Fibroblast of skin of back (primary cell): Measurements from ENCODE around the gene CAPN5.

ENCODE experiments used
- DNase-seq: peaks from one replicate; pipeline ENCODE4 v3.0.0-alpha.2; 2013

Gene CAPN5

GRCh38 chr11:77065878-77066228, 918 bp upstream of the CAPN5 start:
- DNase-seq: peak; percentile 42

GRCh38 chr11:77067861-77068443, 1.2 kb downstream of the CAPN5 start:
- no peak for DNase-seq

GRCh38 chr11:77068457-77069335, 1.9 kb downstream of the CAPN5 start:
- no peak for DNase-seq

- no peak for DNase-seq
Observed at GRCh38 chr11:77069336-77069968, 2.7 kb downstream of the CAPN5 start.

- DNase-seq: no peak
Observed at GRCh38 chr11:77069969-77070582, 3.3 kb downstream of the CAPN5 start.

- DNase-seq: no peak
Observed at GRCh38 chr11:77071077-77071476, 4.3 kb downstream of the CAPN5 start.

GRCh38 chr11:77071671-77072605, 5.2 kb downstream of the CAPN5 start:
- peak; percentile 35 for DNase-seq

GRCh38 chr11:77072851-77073327, 6.1 kb downstream of the CAPN5 start:
- DNase-seq: no peak

GRCh38 chr11:77073328-77074001, 6.7 kb downstream of the CAPN5 start:
- peak; percentile 93 for DNase-seq

GRCh38 chr11:77074205-77074604, 7.4 kb downstream of the CAPN5 start:
- DNase-seq: no peak

GRCh38 chr11:77074626-77075221, 8.0 kb downstream of the CAPN5 start:
- no peak for DNase-seq

- DNase-seq: no peak
Observed at GRCh38 chr11:77075425-77075905, 8.7 kb downstream of the CAPN5 start.

- DNase-seq: no peak
Observed at GRCh38 chr11:77079666-77080065, 12.9 kb downstream of the CAPN5 start.

GRCh38 chr11:77080643-77081210, 14.0 kb downstream of the CAPN5 start:
- no peak for DNase-seq

GRCh38 chr11:77081381-77081851, 14.6 kb downstream of the CAPN5 start:
- DNase-seq: no peak

GRCh38 chr11:77081976-77082836, 15.4 kb downstream of the CAPN5 start:
- DNase-seq: no peak

- DNase-seq: peak; percentile 55
Observed at GRCh38 chr11:77082838-77083565, 16.2 kb downstream of the CAPN5 start.

- no peak for DNase-seq
Observed at GRCh38 chr11:77083566-77084245, 16.9 kb downstream of the CAPN5 start.
